Right lobe of liver (tissue), 6 donors: ENCODE measurements around the gene MRPS6. TPM values are rescaled to one million over a fixed set of nuclear protein-coding genes. Genes with fewer than 3 reads are reported as not detected.

ENCODE experiments used
- ATAC-seq, 4 donors: fragments of 200-7000 bp; cut with Tn5 transposase; one replicate each; pipeline ENCODE4 v1.9.1; 2020; ENCODE audit warnings: mild to moderate bottlenecking in 4 of 4, moderate library complexity in 4 of 4
- DNase-seq, 3 donors: peaks; one replicate each; pipeline ENCODE4 v3.0.0-alpha.2; 2020
- H3K27ac ChIP-seq, 3 donors: fragments of 200-600 bp; one replicate each; pipeline ENCODE4 v1.8.0; 2022
- H3K27me3 ChIP-seq, 2 donors: fragments of 200-600 bp; one replicate each; pipeline ENCODE4 v1.8.0; 2022
- H3K36me3 ChIP-seq, 4 donors: fragments of 200-600 bp; sonication (generic) in 1 of 4; one replicate each; pipeline versions ENCODE4 v1.5.1 to v1.8.0; 2017 to 2022; ENCODE audit warnings: control low read depth in 1 of 4
- H3K4me1 ChIP-seq, 4 donors: fragments of 200-600 bp; sonication (generic) in 1 of 4; one replicate each; pipeline versions ENCODE4 v1.5.1 to v1.8.0; 2017 to 2022; ENCODE audit warnings: control low read depth in 1 of 4
- H3K4me3 ChIP-seq, 3 donors: fragments of 200-600 bp; one replicate each; pipeline ENCODE4 v1.8.0; 2022
- H3K9me3 ChIP-seq, 4 donors: fragments of 200-600 bp; sonication (generic) in 1 of 4; one replicate each; pipeline versions ENCODE4 v1.5.1 to v1.8.0; 2017 to 2022; ENCODE audit warnings: control low read depth in 1 of 4
- POLR2A ChIP-seq: fragments of 450-650 bp; IDR thresholded peaks from one replicate; pipeline ENCODE4 v1.6.1; 2017; ENCODE audit warnings: antibody characterized with exemption, mild to moderate bottlenecking
- WGBS: methylation state at CpG from one replicate; pipeline ENCODE4 v1.1.6; 2018; ENCODE audit warnings: low coverage, low lambda C conversion rate; ENCODE audit not compliant: insufficient coverage; ENCODE audit errors: missing lambda C conversion rate; 5-methylcytosine and 5-hydroxymethylcytosine counted together
- intact Hi-C, 2 donors: fragments of 100-400 bp; cut with DNase I; formaldehyde crosslinking; loops; one replicate each; pipeline versions ENCODE4 v1.11.2 to v1.14.1; 2022
- total RNA-seq, 6 experiments: library from RNA; depleted of rRNA in 2 of 6; stranded (reverse); fragments of >200 nt in 2 of 6; fragmentation: NEBNext Ultra II Directional in 3 of 6; extraction: Animal tissue kit (Norgen Biotek cat#: 25700) in 3 of 6; gene quantifications; one replicate each; pipeline versions ENCODE4 v1.1.0 to v1.2.4, GENCODE V29; 2016 to 2023
- TF ChIP-seq, protein P1 (sequence below), 4 donors: fragments of 200-600 bp in 3 of 4; fragments of 450-650 bp in 1 of 4; IDR thresholded peaks; one replicate each; pipeline versions ENCODE4 v1.5.1 to v1.8.0; 2016 to 2022; ENCODE audit warnings: antibody characterized with exemption in 4 of 4, mild to moderate bottlenecking in 2 of 4
- donor health status: DM: no; HTN: yes; CAD: no.
- donor health status: DM: no; HTN: no; CAD: no.
- donor health status: DM: no; HTN: no; CAD: no.
- donor health status: DM: no; HTN: yes; CAD: no.
- donor health status: DM: no; HTN: yes; CAD: no.

Gene MRPS6
- total RNA-seq, 6 experiments from 2014 or later = 16.0 to 30.0 (median 24.5) TPM

GRCh38 chr21:34126269-34126668 lies 52.9 kb downstream of the MRPS6 start:
- ATAC-seq (no peak), DNase-seq (no peak)
- H3K27ac ChIP-seq = no peak overlapping the region
- peaks cover 0 to 7% (median 0%) of the 10 kb centered on the region in 4 donors for H3K36me3 ChIP-seq
- TF ChIP-seq, protein P1, sequence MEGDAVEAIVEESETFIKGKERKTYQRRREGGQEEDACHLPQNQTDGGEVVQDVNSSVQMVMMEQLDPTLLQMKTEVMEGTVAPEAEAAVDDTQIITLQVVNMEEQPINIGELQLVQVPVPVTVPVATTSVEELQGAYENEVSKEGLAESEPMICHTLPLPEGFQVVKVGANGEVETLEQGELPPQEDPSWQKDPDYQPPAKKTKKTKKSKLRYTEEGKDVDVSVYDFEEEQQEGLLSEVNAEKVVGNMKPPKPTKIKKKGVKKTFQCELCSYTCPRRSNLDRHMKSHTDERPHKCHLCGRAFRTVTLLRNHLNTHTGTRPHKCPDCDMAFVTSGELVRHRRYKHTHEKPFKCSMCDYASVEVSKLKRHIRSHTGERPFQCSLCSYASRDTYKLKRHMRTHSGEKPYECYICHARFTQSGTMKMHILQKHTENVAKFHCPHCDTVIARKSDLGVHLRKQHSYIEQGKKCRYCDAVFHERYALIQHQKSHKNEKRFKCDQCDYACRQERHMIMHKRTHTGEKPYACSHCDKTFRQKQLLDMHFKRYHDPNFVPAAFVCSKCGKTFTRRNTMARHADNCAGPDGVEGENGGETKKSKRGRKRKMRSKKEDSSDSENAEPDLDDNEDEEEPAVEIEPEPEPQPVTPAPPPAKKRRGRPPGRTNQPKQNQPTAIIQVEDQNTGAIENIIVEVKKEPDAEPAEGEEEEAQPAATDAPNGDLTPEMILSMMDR (IDR thresholded peaks at IDR 0.05) = no peak
- TF ChIP-seq POLR2A = no peak
- H3K4me3 ChIP-seq = no peak overlapping the region
- intact Hi-C loops = no loop called here
- H3K4me1 ChIP-seq = peaks cover 0 to 16% (median 5%) of the 10 kb centered on the region in 4 donors
- H3K27me3 ChIP-seq = no peaks in the 10 kb centered on the region
- no peaks in the 10 kb centered on the region for H3K9me3 ChIP-seq
- WGBS = 93% methylated on average over 5 of the region's 10 CpGs

GRCh38 chr21:34126691-34127090 lies 53.3 kb downstream of the MRPS6 start:
- WGBS = 84% methylated on average over 3 of the region's 5 CpGs
- Histone ChIP-seq H3K27ac (no peak overlapping the region), H3K4me1 (peaks cover 0 to 15% (median 3%) of the 10 kb centered on the region in 4 donors), H3K36me3 (peaks cover 0 to 7% (median 0%) of the 10 kb centered on the region in 4 donors), H3K9me3 (no peaks in the 10 kb centered on the region), H3K4me3 (no peak overlapping the region), H3K27me3 (no peaks in the 10 kb centered on the region)
- intact Hi-C loops = no loop called here
- DNase-seq = no peak
- ATAC-seq = no peak
- TF ChIP-seq, protein P1 (IDR thresholded peaks at IDR 0.05) = no peak
- TF ChIP-seq POLR2A = no peak

DNA sequence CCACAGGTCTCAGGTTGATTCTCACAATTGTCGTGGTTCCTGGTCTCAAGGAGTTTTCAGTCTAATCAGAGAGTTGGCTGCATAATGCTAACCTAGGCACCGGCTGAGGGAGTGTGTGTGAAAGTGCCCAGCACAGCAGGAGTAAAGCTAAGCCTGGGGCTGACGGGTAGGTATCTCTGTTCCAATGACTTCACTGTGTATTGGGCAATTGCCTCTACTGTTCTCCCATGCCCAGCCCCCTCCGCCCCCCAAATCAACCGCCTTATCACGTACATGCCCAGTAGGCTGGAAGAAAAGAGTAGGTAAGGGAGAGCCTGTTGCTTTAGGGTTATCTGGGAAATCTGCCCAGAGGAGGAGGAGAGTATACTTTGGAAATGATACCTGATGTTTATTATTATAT lies 54.7 kb downstream of the MRPS6 start:
- peaks cover 0 to 5% (median 0%) of the 10 kb centered on the region in 4 donors for H3K4me1 ChIP-seq

GRCh38 chr21:34128674-34129038 lies 55.3 kb downstream of the MRPS6 start:
- WGBS = 75% methylated on average over 1 of the region's 3 CpGs
- Histone ChIP-seq H3K4me3 (no peak overlapping the region), H3K27me3 (no peaks in the 10 kb centered on the region), H3K27ac (no peak overlapping the region), H3K36me3 (peaks cover 0 to 7% (median 0%) of the 10 kb centered on the region in 4 donors), H3K9me3 (no peaks in the 10 kb centered on the region), H3K4me1 (peaks cover 0 to 5% (median 0%) of the 10 kb centered on the region in 4 donors)
- peak in 1 of 4 donors; percentile 10 for ATAC-seq
- intact Hi-C loops = no loop called here
- TF ChIP-seq, protein P1 (IDR thresholded peaks at IDR 0.05) = no peak
- no peak for TF ChIP-seq POLR2A
- DNase-seq = no peak

More for the DNA sequence above, 54.7 kb downstream of the MRPS6 start:
- intact Hi-C loops = no loop called here
- Histone ChIP-seq H3K27ac (no peak overlapping the region), H3K27me3 (no peaks in the 10 kb centered on the region), H3K9me3 (no peaks in the 10 kb centered on the region), H3K36me3 (peaks cover 0 to 7% (median 0%) of the 10 kb centered on the region in 4 donors), H3K4me3 (no peak overlapping the region)
- no peak for DNase-seq
- 35% methylated on average over 2 of the region's 6 CpGs for WGBS
- ATAC-seq = peak; percentile 23 to 51 (median 41)
- TF ChIP-seq, protein P1 (IDR thresholded peaks at IDR 0.05) = no peak
- no peak for TF ChIP-seq POLR2A
